HG03521 (cell line): Measurements from ENCODE around the gene AXDND1.

ENCODE experiments used
- ATAC-seq: cut with Tn5 transposase; IDR thresholded peaks from one replicate; pipeline ENCODE4 v1.9.1; 2021; ENCODE audit warnings: mild to moderate bottlenecking, moderate library complexity; ENCODE audit not compliant: unreplicated experiment

The AXDND1 gene

DNA sequence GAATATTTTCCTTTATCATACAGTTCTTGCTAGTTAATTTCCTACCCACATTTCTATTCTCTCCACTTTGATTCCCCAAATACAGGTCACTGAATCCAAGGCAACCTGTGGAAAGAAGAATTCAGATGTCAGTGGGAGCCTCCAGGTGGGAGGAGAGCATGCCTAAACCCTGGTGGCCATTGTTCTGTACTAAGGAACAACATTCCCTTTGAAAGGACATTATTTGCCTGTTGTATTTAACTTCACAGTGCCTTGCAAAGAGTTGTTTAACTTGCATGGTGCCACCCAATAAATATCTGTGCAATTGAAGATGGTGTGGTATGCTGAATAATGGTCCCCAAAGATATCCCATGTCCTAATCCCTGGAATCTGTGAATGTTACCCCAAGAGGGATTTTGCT is 188.7 kb downstream of the AXDND1 start:
- ATAC-seq = no peak

DNA sequence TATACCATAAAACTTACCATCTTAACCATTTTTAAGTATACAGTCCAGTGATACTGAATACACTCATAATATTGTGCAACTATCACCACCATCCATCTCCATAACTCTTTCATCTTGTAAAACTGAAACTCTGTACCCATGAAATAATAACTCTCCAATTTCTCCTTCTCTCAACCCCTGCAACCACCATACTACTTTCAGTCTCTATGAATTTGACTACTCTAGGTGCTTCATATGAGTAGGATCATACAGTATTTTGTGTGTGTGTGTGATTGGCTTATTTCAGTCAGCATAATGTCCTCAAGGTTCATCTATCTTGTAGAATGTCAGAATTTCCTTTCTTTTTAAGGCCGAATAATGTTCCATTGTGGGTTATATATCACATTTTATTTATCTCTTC is 192.3 kb downstream of the AXDND1 start:
- no peak for ATAC-seq

DNA sequence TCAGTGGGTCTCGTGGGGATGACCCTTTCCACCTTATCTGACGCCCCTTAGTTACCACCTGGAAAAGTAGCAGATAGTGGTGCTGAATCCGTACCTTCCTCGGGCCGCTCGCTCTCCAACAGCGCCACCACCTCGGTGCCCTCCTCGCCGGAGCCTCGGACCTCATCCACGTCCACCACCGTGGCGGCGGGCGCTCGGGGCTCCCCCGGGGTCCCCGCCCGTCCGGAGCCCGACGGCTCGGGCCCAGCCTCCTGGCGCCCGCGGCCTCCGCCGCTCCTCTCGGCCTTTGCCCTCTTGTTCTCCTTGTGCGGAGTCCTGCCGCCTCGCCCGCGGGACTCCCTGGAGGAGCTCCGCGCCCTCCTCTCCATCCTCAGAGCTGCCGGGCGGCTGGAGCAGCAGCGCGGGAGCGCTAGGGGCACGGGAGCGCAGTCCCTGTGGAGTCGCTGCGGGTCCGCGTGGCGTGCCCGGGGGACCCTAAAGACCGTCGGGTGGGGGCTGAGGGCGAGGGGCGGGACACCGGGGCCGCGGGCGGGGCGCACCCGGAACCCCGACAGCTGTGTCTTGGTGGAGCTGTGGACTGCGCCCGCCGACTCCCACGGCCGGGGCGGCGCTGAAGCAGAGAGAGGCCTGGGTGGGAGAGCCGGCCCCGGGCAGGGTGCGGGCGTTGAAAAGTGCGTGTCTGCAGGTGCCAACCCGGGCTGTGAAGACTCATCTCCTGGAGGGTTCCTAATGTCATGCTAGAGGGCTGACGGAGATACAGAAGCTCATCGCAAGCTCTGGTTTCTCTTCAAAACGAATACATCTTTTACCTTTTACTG is 209.9 kb downstream of the AXDND1 start, which contains the start of gene NPHS2:
Gene NPHS2, minus strand, starts transcription at position 452 of the 818 bp plus-strand sequence. Its CDS starts 84 bp downstream, at position 368.
- no peak for ATAC-seq

DNA sequence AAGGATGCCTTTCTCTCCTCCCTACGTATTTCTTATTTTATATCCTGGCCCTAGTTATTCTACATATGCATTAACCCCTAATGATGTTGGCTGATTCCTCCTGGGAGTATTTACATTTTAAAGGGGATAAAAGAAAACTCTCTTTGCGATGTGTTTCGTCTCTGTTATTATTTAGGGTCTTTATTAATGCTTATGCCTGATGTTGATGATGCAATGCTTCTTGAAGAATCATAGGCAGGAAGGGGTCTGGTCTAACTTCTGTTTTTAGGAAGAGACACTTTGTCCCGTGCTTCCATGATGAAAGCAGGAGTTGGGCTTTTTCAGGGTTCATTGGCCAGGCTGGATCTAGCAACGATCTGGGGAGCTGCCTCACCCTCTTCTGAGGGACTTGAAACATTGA is 210.7 kb downstream of the AXDND1 start:
- no peak for ATAC-seq

DNA sequence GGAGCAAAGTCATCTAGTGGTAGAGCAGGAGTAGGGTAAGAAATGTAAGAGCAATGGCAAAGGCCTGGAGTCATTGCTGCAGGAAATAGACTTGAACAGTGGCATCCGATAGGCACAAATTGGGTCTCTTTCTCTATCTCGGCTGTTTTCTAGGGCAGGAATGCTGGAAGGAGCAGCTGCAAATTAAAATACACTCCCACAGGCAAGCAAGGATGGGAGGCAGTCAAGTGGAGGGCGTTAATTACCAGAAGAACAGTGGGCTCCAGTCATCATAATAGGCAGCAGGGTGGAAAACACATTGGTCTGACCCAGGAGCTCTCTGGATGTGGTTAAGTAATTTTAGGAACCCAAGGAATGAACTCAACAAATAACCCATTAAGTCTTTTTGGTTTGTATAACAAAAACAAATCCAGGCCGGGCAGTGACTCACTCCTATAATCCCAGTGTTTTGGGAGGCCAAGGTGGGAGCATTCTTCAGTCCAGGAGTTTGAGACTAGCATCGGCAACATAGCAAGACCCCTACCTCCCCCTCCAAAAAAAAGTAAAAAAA is 218.1 kb downstream of the AXDND1 start:
- no peak for ATAC-seq

DNA sequence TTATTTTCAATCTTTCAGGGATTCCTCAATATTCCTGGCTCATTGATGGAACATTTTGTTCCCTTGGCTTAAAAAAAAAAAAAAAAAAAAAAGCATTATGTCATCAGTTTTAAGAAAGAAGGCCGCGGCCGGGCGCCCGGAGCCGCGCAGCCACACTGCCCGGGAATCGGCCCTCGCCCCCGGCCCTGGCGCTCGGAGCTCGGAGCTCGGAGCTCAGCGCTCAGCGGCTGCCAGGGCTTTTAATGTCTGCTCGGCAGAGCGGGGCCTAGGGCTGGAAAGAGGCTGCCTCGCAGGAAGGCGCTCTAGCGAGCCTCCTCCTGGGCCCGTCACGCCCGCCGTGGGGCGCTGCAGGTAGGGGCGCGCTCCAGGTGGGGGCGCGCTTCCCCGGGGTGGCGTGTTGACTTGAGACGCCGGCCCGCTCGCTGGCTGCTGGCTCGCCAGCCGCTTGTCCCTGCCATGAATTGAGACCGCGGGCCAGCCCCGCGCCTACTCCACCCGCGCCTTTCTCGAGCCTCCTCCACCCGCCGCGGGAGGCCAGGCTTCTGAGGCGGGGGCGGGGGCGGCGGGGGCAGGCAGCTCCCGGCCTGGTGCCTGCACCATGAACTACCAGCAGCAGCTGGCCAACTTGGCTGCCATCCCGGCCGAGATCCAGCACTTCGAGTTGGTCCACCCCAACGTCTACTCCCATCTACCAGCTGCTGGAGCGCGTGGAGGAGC is 220.5 kb downstream of the AXDND1 start:
- no peak for ATAC-seq

DNA sequence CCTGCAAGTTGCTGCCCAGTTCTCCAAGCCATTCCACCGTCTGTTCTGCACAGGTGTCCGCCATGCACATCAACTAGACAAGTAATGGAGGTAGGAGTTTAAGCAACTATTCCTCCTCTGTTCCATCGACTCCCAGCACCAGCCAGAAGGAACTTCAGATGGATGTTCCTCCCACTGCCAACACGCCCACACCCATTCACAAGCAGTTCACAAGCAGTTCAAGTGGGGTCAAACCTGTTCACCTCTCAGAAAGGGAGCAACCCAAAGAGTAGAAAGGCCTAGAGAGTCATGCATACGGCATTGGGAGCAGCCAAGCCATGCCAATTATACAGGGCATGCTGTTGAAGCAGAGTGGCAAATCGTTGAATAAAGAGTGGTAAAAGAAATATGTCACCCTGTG is 221.6 kb downstream of the AXDND1 start:
- ATAC-seq = no peak

DNA sequence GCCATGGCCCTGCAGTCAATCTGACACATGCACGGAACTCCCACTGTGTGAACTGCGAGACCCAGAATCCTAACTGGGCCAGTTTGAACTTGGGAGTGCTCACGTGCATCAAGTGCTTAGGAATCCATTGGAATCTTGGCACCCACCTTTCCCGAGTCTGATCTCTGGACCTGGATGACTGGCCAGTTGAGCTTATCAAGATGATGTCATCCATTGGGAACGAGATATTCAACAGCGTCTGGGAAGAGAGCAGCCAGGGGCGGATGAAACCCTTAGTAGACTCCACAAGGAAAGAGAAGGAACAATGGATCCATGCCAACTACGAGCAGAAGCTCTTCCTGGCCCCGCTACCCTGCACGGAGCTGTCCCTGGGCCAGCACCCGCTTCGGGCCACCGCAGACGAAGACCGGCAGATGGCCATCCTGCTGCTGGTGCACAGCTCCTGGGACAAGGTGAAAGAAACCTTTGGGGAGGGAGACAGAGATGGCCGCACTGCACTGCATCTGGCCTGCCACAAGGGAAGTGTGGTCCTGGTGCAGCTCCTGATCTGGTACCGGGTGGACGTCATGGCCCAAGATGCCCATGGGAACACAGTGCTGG is 222.8 kb downstream of the AXDND1 start:
- no peak for ATAC-seq

DNA sequence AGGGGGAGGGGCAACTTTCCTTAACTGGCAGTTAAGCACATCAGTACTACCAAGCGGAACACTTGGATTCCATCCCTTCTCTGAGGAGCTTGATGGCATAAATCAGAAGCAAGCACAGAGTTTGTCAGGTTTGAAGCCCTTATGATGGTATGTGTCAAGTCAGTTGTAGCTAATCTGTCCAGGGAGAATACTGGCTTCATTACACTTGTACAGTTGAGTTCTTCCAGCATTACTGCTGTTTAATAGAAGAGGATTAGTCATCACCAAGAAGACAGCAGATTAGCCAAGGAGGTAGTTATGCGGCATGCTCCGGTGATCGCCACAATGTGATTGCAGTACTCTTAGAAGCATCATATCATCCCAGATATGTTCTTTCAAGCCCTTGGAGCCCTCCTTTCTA is 223.7 kb downstream of the AXDND1 start:
- ATAC-seq = no peak

DNA sequence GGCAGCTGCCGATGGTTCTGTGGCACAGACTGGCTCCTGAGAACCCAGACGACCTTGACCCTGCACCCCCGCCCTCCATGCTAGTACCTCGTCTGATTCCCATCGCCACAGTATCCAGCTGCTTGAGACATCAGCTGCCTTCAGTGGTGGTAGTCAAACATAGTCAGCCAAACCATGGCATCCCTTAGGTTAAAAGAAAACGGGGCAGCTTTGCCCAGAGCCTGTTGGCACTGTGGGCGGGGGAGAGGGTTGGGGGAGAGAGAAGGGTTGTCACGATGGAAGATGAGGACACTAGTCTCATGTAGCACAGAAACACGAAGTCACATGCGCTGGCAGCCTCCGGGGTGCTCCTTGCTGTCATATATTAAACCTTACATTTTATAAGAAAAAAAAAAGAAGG is 224.9 kb downstream of the AXDND1 start:
- no peak for ATAC-seq

DNA sequence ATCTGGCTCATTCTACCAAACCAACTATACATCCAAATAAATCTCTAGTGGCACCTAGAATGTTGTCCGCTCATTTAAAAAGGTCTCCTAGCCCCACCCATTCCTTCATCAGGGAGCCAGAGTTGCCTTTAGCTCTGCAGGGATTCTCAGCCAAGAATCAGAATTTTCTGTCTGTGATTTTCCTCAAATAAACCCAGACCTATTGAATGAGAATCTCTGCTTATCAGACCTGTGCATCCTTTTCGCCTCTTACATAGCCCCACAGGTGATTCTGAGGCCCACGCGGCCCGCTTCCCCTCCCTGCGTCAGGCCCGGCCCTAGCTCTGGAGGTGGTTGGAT is 225.5 kb downstream of the AXDND1 start:
- no peak for ATAC-seq

DNA sequence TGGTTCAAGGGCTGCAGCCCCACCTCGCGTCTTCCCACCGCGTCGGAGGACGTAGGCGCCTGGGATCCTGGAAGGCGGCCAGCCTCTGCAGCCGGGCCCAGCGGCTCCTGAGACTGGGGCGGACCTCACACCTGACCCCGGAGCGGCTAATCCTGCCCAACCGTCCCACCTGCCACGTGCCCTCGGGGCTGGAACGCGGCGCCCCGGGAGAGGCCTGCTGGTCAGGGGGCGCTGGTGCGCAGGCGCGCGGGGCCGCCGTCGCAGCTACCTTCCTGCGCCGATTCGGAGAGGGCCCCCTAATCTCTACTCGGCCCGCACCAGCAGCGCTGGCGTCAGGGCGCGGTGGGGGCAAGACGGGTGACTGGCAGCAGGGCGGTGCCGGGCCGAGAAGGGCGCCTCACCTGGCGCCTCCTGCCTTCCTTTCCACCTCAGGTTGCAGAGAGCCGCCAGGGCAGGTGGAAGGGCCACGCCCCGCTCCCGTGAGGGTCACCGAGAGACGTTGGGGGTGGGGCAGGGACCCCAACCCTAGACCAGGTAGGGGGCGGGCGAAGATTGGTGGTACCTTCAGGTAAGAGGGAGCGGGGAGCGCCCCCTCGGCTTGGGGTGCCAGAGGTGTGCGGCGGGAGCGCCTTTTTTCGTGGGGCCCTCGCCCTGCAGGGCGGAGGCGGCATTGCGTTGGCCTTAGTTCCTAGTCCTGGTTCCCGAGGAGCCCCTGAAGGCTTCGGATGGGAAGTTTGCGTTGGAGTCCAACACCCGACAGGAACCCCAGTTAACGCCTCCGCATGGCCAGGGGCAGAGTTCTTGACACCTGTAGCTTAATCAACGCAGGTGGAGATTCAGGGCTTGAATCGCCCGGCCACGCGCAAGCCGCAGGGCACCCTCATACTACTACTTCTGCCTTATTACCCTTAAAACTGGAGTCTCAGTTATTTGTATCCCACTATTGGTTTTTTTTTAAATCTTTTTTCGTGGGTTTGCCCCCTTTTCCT is 226.1 kb downstream of the AXDND1 start, which contains the start of gene TDRD5:
Gene TDRD5, plus strand, starts transcription at position 241 of the 989 bp plus-strand sequence. CDS start 784 bp downstream, outside the sequence.
- no peak for ATAC-seq

DNA sequence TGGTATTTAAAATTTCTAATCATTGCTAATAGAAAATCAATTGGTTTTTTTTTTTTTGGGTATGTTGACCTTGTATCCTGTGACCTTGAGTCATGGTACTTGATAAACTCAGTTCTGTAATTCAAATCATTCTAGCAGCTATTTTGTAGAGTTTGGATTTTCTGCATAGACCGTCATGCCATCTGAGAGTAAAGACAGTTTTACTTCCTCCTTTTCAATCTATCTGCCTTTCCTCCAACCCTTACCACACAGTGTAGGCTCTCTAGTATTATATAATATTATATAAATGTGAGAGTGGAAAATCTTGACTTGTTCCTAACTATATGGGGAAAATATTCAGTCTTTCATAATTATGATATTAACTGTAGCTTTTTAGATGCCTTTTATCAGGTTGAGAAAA is 232.9 kb downstream of the AXDND1 start:
- no peak for ATAC-seq

DNA sequence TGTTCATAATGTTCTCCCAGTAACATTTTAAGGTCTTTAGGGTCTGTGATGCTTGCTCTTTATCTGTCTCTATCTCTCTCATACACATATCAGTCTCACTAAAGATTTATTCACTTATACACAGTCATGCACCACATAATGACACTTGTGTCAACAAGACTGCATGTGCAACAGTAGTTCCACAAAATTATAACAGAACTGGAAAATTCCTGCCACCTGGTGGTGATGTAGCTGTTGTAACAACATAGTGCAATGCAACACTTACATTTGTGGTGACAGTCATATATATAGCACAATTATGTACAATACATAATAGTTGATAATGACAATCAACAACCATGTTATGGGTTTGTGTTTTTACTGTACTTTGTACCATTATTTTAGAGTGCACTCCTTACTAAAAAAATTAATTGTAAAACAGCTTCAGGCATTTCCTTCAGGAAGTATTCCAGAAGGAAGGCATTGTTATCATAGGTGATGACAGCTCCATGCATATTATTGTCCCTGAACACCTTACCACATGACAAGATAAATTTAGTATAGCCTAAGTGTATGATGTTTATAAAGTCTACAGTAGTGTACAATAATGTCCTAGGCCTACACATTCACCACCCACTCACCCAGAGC is 234.0 kb downstream of the AXDND1 start:
- no peak for ATAC-seq

DNA sequence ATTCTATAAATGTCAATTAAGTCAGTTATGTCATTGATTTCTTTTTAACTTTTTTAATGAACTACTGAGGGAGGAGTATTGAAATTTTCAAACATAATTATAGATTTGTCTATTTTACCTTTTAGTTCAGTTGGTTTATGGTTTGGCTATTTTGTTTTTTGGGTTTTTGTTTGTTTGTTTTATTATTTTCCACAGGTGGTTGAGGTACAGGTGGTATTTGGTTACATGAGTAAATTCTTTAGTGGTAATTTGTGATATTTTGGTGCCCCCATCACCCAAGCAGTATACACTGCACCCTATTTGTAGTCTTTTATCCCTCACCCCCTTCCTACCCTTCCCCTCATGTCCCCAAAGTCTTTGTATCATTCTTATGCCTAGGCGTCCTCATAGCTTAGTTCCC is 235.3 kb downstream of the AXDND1 start:
- no peak for ATAC-seq
